Hematopoietic multipotent progenitor cell treated with erythropoietin and hydrocortisone succinate and interleukin-3 and kit ligand, for 8 days (in vitro differentiated cells): Measurements from ENCODE around the gene PODNL1.
"Not testable (repeated sequence)": the region's sequence is repeated elsewhere in the genome, so short reads cannot be mapped to it uniquely, and the experiment has no call there.

ENCODE experiments used
- DNase-seq: peaks from one replicate; pipeline ENCODE4 v3.0.0-alpha.2; 2015

Gene PODNL1

GRCh38 chr19:13938301-13939064 is at the start of gene PODNL1:
Gene PODNL1, minus strand, starts transcription at chr19:13938417. Its CDS starts 236 bp downstream, at chr19:13938181.
- no peak for DNase-seq

GRCh38 chr19:13987101-13987890 is 49.1 kb upstream of the PODNL1 start:
- no peak for DNase-seq

GRCh38 chr19:13986348-13986904 is 48.2 kb upstream of the PODNL1 start:
- peak; percentile 78 for DNase-seq

GRCh38 chr19:13985771-13986347 is 47.6 kb upstream of the PODNL1 start:
- DNase-seq = no peak

- no peak for DNase-seq
These were observed 46.9 kb upstream of the PODNL1 start for GRCh38 chr19:13984875-13985741.

- DNase-seq = no peak
These were observed 46.0 kb upstream of the PODNL1 start for GRCh38 chr19:13984186-13984585.

GRCh38 chr19:13983213-13983889 is 45.1 kb upstream of the PODNL1 start:
- no peak for DNase-seq

GRCh38 chr19:13982773-13983172 is 44.6 kb upstream of the PODNL1 start:
- DNase-seq = no peak

- DNase-seq = no peak
These were observed 43.8 kb upstream of the PODNL1 start for GRCh38 chr19:13981988-13982501.

GRCh38 chr19:13981467-13981866 is 43.2 kb upstream of the PODNL1 start:
- no peak for DNase-seq

GRCh38 chr19:13981021-13981420 is 42.8 kb upstream of the PODNL1 start:
- no peak for DNase-seq

GRCh38 chr19:13980340-13980739 is 42.1 kb upstream of the PODNL1 start:
- no peak for DNase-seq

- DNase-seq = peak; percentile 43
These were observed 41.5 kb upstream of the PODNL1 start for GRCh38 chr19:13979686-13980085.

- DNase-seq = no peak
These were observed 41.0 kb upstream of the PODNL1 start for GRCh38 chr19:13979244-13979615.

GRCh38 chr19:13978351-13979243 is 40.4 kb upstream of the PODNL1 start:
- DNase-seq = peak; percentile 69

- no peak for DNase-seq
These were observed 39.6 kb upstream of the PODNL1 start for GRCh38 chr19:13977803-13978202.

- DNase-seq = no peak
These were observed 38.2 kb upstream of the PODNL1 start for GRCh38 chr19:13976446-13976845.

- DNase-seq = no peak
These were observed 37.7 kb upstream of the PODNL1 start for GRCh38 chr19:13975870-13976269.

GRCh38 chr19:13974073-13974472 is 35.9 kb upstream of the PODNL1 start:
- no peak for DNase-seq

GRCh38 chr19:13973479-13973878 is 35.3 kb upstream of the PODNL1 start:
- not testable (repeated sequence) for DNase-seq
